ENCODE results near the gene NR3C2. TPM values are rescaled to one million over a fixed set of nuclear protein-coding genes. Genes with fewer than 3 reads are reported as not detected.

Gene NR3C2
- total and polyA plus RNA-seq, 4 donors, result 2.0 to 11.5 (median 3.2) TPM

DNA sequence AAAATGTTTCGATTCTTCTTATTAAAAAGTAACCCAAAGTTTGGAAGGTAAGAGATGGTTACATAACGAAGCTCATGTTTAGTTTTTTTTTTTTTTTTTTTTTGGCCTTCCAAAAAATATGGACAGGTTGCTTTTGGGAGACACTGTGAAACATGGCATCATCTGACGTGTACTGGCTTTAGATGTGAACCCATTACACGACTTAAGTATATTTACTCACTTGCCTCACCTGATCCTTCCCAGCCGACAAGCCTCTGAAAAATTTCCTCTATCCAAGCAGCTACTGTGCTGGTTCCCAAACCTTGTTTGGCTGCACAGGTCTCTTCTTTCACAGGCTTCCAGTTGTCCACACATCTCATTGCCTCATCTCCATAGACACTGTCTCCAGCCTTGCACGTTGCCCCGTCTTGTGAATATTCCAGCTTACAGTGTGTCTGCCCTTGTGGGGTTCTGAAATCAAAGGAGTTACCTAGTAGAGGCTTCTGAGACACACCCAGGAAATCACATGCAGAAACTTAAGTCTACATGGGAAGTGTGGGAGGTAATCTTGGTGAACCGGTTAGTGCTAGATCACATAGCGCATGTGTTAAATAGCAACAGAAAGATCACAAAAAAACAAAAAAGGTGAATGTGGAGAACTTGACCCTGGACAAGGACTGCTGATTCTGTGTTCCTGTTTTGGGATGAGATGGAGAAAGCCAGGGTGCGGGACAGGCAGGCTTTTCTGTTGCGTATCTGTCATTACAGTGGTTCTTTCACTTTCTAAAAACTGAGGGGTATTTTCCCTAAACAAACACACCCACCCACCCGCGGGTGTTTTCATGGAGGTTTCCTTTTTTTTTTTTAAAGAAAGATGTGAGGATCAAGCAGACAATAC lies 381.7 kb downstream of the NR3C2 start:
- 57% methylated on average over 13 of the region's 13 CpGs for WGBS
- Histone ChIP-seq H3K4me1 (ENCODE audit: control insufficient read depth in 4 of 4, insufficient read depth in 4 of 4, low read length in 3 of 4) (peaks cover 0 to 45% (median 20%) of the 10 kb centered on the region in 4 donors), H3K4me3 (ENCODE audit: low read depth in 1 of 3, low read length in 3 of 3) (peak overlapping the region in 1 of 3 donors; percentile 19), H3K9me3 (ENCODE audit: control insufficient read depth in 4 of 4, low read length in 3 of 4) (no peaks in the 10 kb centered on the region), H3K9ac (ENCODE audit: low read depth in 1 of 2, low read length in 2 of 2) (peak overlapping the region in 1 of 2 donors; percentile 32), H3K27ac (ENCODE audit: low read depth in 1 of 2, low read length in 2 of 2) (peak overlapping the region in 1 of 2 donors; percentile 47), H3K36me3 (ENCODE audit: control insufficient read depth in 4 of 4, insufficient read depth in 3 of 4, low read depth in 1 of 4, low read length in 3 of 4) (peaks cover 0 to 8% (median 3%) of the 10 kb centered on the region in 4 donors), H3K27me3 (ENCODE audit: control insufficient read depth in 4 of 4, insufficient read depth in 4 of 4, low read length in 3 of 4) (no peaks in the 10 kb centered on the region)
- TF ChIP-seq RXRA (IDR thresholded peaks at IDR 0.05) (peak in 1 of 2 donors; percentile 14), HNF4G (IDR thresholded peaks at IDR 0.05) (no peak), SP1 (IDR thresholded peaks at IDR 0.05) (no peak), JUND (IDR thresholded peaks at IDR 0.05) (no peak), EGR1 (IDR thresholded peaks at IDR 0.05; ENCODE audit: low read depth in 2 of 2) (no peak)
- TF ChIP-seq, protein P1, sequence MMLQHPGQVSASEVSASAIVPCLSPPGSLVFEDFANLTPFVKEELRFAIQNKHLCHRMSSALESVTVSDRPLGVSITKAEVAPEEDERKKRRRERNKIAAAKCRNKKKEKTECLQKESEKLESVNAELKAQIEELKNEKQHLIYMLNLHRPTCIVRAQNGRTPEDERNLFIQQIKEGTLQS (IDR thresholded peaks at IDR 0.05), result no peak
- no peak for DNase-seq (ENCODE audit: low spot score)

DNA sequence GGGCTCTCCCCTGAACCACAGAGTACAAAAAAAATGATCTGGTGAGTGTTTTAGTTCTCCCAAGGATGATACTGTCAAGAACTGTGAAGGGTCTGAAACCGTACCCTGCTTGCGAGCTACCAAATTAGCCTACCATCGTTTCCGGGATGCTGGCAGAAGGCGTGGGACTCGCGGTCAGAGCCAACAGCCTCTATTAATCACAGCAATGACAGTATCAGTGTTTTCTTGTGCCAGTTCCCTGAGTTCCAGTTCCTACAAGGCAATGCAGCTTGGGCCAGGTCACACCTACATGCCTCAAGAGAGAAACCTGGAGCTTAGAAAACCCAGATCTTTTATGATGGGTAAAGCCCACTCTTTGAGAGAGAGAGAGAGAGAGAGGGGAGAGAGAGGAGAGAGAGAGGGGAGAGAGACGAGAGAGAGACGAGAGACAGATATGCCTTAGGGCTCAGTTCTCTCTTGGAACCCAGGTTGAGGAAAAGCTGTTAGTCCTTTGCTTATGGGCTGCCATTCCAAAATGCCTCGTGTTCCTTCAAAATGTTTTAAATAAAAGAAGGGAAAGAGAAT lies 382.5 kb downstream of the NR3C2 start:
- DNase-seq (ENCODE audit: low spot score), result no peak
- WGBS, result 54% methylated on average over 10 of the region's 10 CpGs
- H3K27ac ChIP-seq (ENCODE audit: low read depth in 1 of 2, low read length in 2 of 2), result peak overlapping the region in 1 of 2 donors; percentile 23

DNA sequence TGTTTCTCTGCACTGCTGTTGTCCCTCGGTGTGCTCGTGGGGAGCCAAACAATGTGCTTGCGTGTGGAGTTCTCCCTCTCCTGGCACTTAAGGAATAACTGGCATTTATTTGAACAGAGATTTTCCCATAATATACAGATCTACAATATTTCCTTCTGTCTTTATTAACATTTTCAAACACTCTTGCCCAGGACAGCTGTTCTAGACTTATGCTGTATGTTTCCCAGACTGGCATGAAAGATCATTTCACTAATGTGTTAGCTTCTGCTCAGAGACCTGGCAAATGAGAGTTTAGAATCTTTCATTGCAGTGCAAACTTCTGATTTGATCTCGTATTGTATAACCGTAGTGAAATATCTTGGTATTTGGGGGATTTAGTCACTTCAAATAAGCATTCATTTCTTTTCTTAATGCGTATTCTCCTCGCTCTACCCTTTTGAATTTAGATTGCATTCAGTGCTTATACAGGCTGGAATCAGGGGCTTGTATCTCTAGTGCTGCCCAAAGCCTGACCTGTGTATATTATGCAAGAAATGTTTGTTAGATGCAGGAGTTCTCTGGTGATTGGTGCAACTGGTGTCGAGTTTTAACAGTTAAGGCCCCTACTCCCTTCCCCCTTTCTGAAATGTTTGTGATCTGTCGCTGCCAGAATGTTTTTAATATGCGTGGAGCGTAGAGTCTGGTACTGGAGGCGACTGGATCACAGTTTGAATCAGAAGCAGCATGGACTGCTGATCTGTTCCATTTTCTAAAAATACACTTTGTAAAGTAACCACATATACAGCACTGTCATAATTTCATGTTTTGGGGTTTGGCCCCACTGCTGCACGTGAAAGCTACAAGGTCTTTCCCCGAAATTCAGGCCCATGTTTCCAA lies 384.0 kb downstream of the NR3C2 start:
- WGBS, result 69% methylated on average over 14 of the region's 14 CpGs
- H3K36me3 ChIP-seq (ENCODE audit: control insufficient read depth in 4 of 4, insufficient read depth in 3 of 4, low read depth in 1 of 4, low read length in 3 of 4), result no peaks in the 10 kb centered on the region
- H3K4me1 ChIP-seq (ENCODE audit: control insufficient read depth in 4 of 4, insufficient read depth in 4 of 4, low read length in 3 of 4), result peaks cover 0 to 45% (median 23%) of the 10 kb centered on the region in 4 donors
- DNase-seq (ENCODE audit: low spot score), result no peak
- H3K9me3 ChIP-seq (ENCODE audit: control insufficient read depth in 4 of 4, low read length in 3 of 4), result no peaks in the 10 kb centered on the region
- H3K27ac ChIP-seq (ENCODE audit: low read depth in 1 of 2, low read length in 2 of 2), result peak overlapping the region; percentile 51 to 72
- H3K9ac ChIP-seq (ENCODE audit: low read depth in 1 of 2, low read length in 2 of 2), result peak overlapping the region in 1 of 2 donors; percentile 18
- H3K4me3 ChIP-seq (ENCODE audit: low read depth in 1 of 3, low read length in 3 of 3), result no peak overlapping the region
- H3K27me3 ChIP-seq (ENCODE audit: control insufficient read depth in 4 of 4, insufficient read depth in 4 of 4, low read length in 3 of 4), result no peaks in the 10 kb centered on the region
- TF ChIP-seq YY1 (IDR thresholded peaks at IDR 0.05) (no peak), JUND (IDR thresholded peaks at IDR 0.05) (no peak), FOXA2 (IDR thresholded peaks at IDR 0.05) (no peak), RAD21 (IDR thresholded peaks at IDR 0.05) (no peak), NR2F2 (IDR thresholded peaks at IDR 0.05) (no peak), FOXA1 (IDR thresholded peaks at IDR 0.05) (no peak), TAF1 (conservative IDR thresholded peaks at IDR 0.05) (no peak), HNF4G (IDR thresholded peaks at IDR 0.05) (no peak), EGR1 (IDR thresholded peaks at IDR 0.05; ENCODE audit: low read depth in 2 of 2) (no peak), RXRA (IDR thresholded peaks at IDR 0.05) (no peak), SP1 (IDR thresholded peaks at IDR 0.05) (no peak)
- TF ChIP-seq, protein P2, sequence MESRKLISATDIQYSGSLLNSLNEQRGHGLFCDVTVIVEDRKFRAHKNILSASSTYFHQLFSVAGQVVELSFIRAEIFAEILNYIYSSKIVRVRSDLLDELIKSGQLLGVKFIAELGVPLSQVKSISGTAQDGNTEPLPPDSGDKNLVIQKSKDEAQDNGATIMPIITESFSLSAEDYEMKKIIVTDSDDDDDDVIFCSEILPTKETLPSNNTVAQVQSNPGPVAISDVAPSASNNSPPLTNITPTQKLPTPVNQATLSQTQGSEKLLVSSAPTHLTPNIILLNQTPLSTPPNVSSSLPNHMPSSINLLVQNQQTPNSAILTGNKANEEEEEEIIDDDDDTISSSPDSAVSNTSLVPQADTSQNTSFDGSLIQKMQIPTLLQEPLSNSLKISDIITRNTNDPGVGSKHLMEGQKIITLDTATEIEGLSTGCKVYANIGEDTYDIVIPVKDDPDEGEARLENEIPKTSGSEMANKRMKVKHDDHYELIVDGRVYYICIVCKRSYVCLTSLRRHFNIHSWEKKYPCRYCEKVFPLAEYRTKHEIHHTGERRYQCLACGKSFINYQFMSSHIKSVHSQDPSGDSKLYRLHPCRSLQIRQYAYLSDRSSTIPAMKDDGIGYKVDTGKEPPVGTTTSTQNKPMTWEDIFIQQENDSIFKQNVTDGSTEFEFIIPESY (IDR thresholded peaks at IDR 0.05), result no peak
- TF ChIP-seq, protein P1 (IDR thresholded peaks at IDR 0.05), result no peak
- TF ChIP-seq, protein P3, sequence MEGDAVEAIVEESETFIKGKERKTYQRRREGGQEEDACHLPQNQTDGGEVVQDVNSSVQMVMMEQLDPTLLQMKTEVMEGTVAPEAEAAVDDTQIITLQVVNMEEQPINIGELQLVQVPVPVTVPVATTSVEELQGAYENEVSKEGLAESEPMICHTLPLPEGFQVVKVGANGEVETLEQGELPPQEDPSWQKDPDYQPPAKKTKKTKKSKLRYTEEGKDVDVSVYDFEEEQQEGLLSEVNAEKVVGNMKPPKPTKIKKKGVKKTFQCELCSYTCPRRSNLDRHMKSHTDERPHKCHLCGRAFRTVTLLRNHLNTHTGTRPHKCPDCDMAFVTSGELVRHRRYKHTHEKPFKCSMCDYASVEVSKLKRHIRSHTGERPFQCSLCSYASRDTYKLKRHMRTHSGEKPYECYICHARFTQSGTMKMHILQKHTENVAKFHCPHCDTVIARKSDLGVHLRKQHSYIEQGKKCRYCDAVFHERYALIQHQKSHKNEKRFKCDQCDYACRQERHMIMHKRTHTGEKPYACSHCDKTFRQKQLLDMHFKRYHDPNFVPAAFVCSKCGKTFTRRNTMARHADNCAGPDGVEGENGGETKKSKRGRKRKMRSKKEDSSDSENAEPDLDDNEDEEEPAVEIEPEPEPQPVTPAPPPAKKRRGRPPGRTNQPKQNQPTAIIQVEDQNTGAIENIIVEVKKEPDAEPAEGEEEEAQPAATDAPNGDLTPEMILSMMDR (IDR thresholded peaks at IDR 0.05; ENCODE audit: low read depth, low read length, missing input control), result no peak
- TF ChIP-seq, protein P4, sequence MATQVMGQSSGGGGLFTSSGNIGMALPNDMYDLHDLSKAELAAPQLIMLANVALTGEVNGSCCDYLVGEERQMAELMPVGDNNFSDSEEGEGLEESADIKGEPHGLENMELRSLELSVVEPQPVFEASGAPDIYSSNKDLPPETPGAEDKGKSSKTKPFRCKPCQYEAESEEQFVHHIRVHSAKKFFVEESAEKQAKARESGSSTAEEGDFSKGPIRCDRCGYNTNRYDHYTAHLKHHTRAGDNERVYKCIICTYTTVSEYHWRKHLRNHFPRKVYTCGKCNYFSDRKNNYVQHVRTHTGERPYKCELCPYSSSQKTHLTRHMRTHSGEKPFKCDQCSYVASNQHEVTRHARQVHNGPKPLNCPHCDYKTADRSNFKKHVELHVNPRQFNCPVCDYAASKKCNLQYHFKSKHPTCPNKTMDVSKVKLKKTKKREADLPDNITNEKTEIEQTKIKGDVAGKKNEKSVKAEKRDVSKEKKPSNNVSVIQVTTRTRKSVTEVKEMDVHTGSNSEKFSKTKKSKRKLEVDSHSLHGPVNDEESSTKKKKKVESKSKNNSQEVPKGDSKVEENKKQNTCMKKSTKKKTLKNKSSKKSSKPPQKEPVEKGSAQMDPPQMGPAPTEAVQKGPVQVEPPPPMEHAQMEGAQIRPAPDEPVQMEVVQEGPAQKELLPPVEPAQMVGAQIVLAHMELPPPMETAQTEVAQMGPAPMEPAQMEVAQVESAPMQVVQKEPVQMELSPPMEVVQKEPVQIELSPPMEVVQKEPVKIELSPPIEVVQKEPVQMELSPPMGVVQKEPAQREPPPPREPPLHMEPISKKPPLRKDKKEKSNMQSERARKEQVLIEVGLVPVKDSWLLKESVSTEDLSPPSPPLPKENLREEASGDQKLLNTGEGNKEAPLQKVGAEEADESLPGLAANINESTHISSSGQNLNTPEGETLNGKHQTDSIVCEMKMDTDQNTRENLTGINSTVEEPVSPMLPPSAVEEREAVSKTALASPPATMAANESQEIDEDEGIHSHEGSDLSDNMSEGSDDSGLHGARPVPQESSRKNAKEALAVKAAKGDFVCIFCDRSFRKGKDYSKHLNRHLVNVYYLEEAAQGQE (IDR thresholded peaks at IDR 0.05), result no peak

More for the DNA sequence above, 382.5 kb downstream of the NR3C2 start:
- Histone ChIP-seq H3K4me1 (ENCODE audit: control insufficient read depth in 4 of 4, insufficient read depth in 4 of 4, low read length in 3 of 4) (peaks cover 0 to 45% (median 20%) of the 10 kb centered on the region in 4 donors), H3K36me3 (ENCODE audit: control insufficient read depth in 4 of 4, insufficient read depth in 3 of 4, low read depth in 1 of 4, low read length in 3 of 4) (peaks cover 0 to 4% (median 1%) of the 10 kb centered on the region in 4 donors), H3K9me3 (ENCODE audit: control insufficient read depth in 4 of 4, low read length in 3 of 4) (no peaks in the 10 kb centered on the region), H3K4me3 (ENCODE audit: low read depth in 1 of 3, low read length in 3 of 3) (peak overlapping the region in 2 of 3 donors; percentile 3 to 19), H3K27me3 (ENCODE audit: control insufficient read depth in 4 of 4, insufficient read depth in 4 of 4, low read length in 3 of 4) (no peaks in the 10 kb centered on the region), H3K9ac (ENCODE audit: low read depth in 1 of 2, low read length in 2 of 2) (peak overlapping the region in 1 of 2 donors; percentile 58)
- no peak for TF ChIP-seq JUND (IDR thresholded peaks at IDR 0.05)
- no peak for TF ChIP-seq YY1 (IDR thresholded peaks at IDR 0.05)
